HG02588 (cell line): ENCODE data around the gene PDK3.

Experiments
- ATAC-seq: cut with Tn5 transposase; IDR thresholded peaks from one replicate; pipeline ENCODE4 v1.9.1; 2021; ENCODE audit warnings: mild to moderate bottlenecking, moderate library complexity; ENCODE audit not compliant: unreplicated experiment

Gene PDK3

GRCh38 chrX:24547961-24548360, 82.9 kb downstream of the PDK3 start:
- no peak for ATAC-seq

DNA sequence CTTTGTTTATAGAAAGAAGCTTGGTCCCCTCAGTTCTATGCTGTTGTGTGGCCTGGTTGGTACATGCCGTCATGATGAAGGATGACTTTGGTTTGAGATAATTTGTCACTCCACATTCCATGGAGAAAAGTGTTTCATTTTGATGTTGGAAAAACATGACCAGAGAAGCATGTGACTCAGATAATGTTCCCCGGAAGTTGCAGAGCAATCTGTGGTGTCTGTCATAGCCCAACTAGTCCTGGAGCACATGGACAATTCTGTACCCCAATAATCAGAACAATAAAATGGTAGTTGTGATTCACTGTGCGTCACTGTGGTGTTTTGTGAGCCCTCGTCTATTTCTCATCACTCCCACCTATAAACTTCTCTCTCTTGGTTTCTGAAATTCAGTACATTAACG, 85.1 kb downstream of the PDK3 start:
- ATAC-seq = no peak

- ATAC-seq = no peak
Measured at GRCh38 chrX:24553011-24553410, 87.9 kb downstream of the PDK3 start.

DNA sequence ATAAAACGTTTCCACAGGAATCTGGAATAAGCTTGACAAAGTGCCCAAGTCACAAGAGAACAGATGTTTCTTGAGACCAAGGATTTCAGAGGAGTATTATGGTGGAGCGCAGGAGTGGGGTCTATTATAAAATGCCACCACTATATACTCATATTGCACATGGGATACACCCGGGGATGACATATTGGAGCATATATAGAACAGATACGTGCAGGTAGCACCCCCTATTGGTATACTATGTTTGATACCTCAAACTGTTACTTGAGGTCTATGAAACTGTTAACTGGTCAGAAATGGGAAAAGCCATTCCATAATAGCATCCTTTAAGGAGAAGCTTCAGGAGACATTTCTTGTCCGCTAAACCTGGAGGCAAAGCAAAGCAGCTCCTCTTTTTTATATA, 96.0 kb downstream of the PDK3 start:
- ATAC-seq = no peak

DNA sequence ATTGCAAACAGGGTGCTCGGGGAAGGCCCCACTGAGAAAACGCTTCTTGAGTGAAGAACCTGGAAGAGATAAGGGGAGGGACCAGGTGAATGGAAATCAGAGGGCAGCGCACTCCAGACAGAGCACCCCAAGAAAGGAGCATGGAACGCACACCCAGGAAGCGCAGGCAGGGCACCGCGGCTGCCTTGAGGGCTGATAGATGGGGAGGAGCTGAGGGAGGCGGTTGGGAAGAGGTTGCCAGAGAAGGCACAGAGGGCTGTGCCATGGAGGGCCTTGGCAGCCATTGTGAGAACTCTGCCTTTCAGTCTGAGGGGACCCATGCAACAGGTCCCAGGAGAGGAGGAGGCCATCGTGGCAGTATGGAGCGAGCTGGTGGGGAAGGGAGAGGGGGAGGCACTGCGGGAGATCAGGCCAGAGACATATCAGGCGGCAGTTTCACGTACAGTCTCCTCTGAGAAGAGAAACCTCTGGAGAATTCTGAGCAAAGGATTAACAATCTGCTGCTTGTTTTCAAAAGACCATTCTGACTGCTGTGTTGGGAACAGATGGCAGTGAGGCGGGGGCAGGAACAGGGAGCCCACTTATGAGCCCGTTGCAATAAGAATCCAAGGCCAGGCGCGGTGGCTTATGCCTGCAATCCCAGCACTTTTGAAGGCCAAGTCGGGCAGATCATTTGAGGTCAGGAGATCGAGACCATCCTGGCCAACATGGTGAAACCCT, 98.4 kb downstream of the PDK3 start:
- ATAC-seq = no peak

GRCh38 chrX:24566240-24566639, 101.2 kb downstream of the PDK3 start:
- no peak for ATAC-seq

- ATAC-seq = no peak
Measured at GRCh38 chrX:24567169-24567568, 102.1 kb downstream of the PDK3 start.

GRCh38 chrX:24574743-24575142, 109.7 kb downstream of the PDK3 start:
- no peak for ATAC-seq

DNA sequence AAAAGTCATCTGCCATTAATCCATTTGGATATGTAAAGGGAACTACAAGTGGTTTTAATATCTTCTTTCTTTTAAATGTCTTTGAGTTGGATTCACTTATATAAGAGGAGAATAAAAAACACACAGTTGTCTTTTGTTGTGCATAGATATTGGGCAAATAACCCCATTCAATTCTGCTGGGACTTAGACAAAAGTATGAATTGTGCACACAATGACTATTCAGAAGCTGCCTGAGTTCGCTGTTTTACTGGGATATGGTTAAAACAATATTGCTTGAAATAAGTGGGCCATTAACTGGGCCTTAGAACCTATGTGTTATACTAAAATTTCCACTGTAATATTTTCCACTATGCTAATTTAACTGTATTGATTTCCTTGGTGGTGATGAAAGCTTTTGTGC, 110.4 kb downstream of the PDK3 start:
- no peak for ATAC-seq

DNA sequence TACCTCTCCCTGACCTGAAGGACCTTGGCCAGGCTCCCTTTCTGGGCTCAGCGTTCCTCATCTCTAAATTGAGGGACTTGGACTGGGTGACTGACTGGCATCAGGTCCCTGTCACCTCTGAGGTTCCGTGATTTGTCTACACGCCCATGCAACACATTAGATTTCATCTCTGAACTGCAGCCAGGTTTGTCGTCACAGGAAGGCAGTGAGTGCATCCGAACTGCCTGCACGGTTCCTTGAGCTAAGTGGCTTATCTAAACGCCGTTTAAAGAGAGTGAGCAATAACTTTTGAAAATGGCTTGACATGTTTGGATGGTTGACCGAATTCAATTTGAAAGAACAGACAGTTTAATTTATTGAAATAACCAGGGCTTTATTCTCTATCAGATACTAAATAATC, 112.0 kb downstream of the PDK3 start:
- ATAC-seq = no peak
